Activated CD8-positive, alpha-beta memory T cell treated with anti-CD3 and anti-CD28 coated beads for 36 hours (primary cell): Measurements from ENCODE around the gene GHDC. TPM values are rescaled to one million over a fixed set of nuclear protein-coding genes. Genes with fewer than 3 reads are reported as not detected.
"Not testable (repeated sequence)": the region's sequence is repeated elsewhere in the genome, so short reads cannot be mapped to it uniquely, and the experiment has no call there.

ENCODE experiments used
- CTCF ChIA-PET: fragments of 350-600 bp; sonication (Branson Sonifier 250); formaldehyde crosslinking; loops from one replicate; lab custom pipeline; 2021; ENCODE audit warnings: antibody characterized with exemption; lab: Charles Lee
- POLR2A ChIA-PET: fragments of 350-600 bp; sonication (Branson Sonifier 250); formaldehyde crosslinking; loops from one replicate; lab custom pipeline; 2021; ENCODE audit warnings: antibody characterized with exemption; lab: Charles Lee
- total RNA-seq, 2 experiments: library from RNA; stranded (reverse); gene quantifications; one replicate each; pipeline ENCODE4 v1.2.3, GENCODE V29; 2021

GHDC gene
- total RNA-seq, 2 experiments from 2014 or later: 19.2 to 20.0 TPM

DNA sequence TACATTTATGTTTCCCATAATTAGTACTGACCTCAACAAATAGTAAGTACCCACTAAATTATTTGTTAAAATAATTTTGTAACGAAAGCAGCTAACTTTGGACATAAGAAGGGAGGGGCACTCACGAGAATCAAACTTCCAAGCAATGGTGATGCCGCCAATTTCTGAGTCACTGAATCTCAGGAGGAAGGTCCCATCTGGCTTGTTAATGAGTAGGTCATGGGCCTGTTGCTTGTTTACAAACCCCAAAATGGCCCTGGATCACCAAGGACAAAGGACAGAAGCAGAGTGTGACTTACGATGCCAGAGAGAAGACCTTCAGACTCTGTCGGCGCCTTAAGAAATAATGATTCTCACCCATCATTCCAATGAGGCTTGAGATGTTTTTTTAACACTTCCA lies 15.8 kb upstream of the GHDC start:
- CTCF ChIA-PET: no interaction called here
- POLR2A ChIA-PET: no interaction called here

DNA sequence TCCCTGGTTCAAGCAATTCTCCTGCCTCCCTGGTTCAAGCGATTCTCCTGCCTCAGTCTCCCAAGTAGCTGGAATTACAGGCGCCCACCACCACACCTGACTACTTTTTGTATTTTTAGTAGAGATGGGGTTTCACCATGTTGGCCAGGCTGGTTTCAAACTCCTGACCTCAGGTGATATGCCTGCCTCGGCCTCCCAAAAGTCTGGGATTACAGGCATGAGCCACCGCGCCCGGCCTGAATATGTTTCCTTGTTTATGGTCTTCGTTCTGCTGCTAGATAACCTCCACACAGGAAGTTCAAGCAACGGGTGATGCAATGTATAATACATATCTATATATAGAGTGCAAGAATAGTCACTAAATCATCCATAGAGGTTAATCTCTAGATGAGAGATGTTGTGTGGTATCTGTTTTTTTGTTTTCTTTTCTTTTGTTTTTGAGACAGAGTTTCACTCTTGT lies 11.9 kb upstream of the GHDC start:
- CTCF ChIA-PET: interaction anchor here (1.5 kb wide), 1 partner anchor 16 kb away, joined by 3 read pairs; no protein-coding TSS in a partner anchor
- POLR2A ChIA-PET: not testable (repeated sequence)

DNA sequence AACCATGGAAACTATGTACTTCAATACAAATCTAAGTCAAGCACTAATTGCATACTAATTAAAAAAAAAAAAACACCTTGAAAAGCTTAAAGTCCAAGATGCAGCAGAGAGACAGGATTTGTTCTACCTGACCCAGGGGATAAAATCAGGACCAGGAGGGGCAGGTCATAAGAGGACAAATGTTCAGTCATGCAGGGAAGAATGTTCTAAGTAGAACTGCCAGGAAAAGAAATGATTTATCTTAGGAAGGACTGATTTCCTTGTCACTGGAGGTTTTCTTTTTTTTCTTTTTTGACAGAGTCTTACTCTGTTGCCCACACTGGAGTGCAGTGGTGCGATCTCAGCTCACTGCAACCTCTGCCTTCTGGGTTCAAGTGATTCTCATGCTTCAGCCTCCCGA lies 9.1 kb upstream of the GHDC start:
- CTCF ChIA-PET: no interaction called here
- POLR2A ChIA-PET: interaction anchor here (0.7 kb wide), 1 partner anchor 99 kb away, joined by 4 read pairs; no protein-coding TSS in a partner anchor

DNA sequence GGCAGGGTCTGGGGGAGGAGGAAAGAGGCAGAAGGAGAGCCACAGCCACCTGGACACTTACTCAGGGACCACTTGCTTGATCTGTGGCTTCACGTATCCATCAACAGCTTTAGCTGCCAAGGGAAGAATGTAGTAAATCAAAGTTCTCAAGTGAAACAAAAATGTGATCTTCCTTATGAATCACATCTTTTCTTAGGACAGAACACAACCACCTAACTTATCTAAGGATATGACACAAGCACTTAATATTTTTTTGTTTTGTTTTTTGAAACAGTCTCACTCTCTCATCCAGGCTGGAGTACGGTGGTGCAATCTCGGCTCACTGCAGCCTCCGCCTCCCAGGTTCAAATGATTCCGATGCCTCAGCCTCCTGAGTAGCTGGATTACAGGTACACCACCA lies 8.4 kb upstream of the GHDC start:
- POLR2A ChIA-PET: no interaction called here
- CTCF ChIA-PET: no interaction called here

DNA sequence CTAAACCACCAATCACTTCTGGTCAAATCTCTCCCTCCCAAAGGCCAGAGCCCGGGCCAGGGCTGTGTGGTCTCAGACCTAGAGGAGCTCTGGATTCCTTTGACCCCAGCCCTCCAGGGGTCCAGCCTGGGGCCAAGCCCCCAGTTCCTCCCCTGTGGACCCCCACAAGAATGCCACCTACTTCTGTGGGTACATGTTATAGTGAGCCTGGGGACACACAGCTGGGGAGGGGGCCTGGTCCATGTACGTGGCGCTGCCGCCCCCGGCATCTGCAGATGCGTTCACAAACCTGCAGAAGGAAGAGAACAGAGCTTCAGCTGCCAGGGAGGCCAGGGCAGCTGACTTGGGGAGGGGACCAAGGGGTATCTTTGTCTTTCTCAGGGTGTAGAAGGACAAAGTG lies 7.9 kb upstream of the GHDC start:
- CTCF ChIA-PET: no interaction called here

GRCh38 chr17:42201458-42201772 lies 7.1 kb upstream of the GHDC start:
- ChIA-PET POLR2A (no interaction called here), CTCF (interaction anchor here (1.7 kb wide), 1 partner anchor 10 kb away, joined by 4 read pairs; no protein-coding TSS in a partner anchor)

More for the DNA sequence above, 7.9 kb upstream of the GHDC start:
- POLR2A ChIA-PET: no interaction called here

- POLR2A ChIA-PET: no interaction called here
- CTCF ChIA-PET: interaction anchor here (1.7 kb wide), 1 partner anchor 11 kb away, joined by 4 read pairs; no protein-coding TSS in a partner anchor
These were observed 6.6 kb upstream of the GHDC start for GRCh38 chr17:42200706-42201457.

GRCh38 chr17:42199416-42200011 lies 5.2 kb upstream of the GHDC start:
- POLR2A ChIA-PET: no interaction called here
- CTCF ChIA-PET: interaction anchor here (1.4 to 1.7 kb wide), 2 partner anchors 12 to 23 kb away, joined by 4 to 5 read pairs; no protein-coding TSS in a partner anchor

DNA sequence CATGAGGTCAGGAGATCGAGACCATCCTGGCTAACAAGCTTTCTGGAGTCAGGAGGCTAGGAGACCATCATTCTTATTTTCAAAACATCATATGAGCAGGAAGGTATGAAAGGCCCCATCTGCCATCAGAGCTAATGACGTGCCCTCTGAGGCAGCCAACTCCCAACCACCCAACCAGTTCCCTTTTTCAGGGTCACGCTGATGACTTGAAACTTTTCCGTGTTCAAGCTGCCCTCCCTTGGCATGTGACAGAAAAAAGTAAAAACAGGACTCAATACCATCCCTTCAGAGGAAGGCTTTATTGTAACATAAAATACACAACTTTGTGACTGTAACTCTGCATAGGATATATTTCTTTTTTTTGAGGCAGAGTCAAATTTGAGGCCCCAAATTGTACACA lies 4.6 kb upstream of the GHDC start:
- POLR2A ChIA-PET: interaction anchor here (0.7 kb wide), 1 partner anchor 48 kb away, joined by 3 read pairs; no protein-coding TSS in a partner anchor
- CTCF ChIA-PET: interaction anchor here (1.4 kb wide), 1 partner anchor 24 kb away, joined by 5 read pairs; no protein-coding TSS in a partner anchor

- POLR2A ChIA-PET: no interaction called here
- CTCF ChIA-PET: no interaction called here
These were observed 3.4 kb upstream of the GHDC start for GRCh38 chr17:42197564-42198156.

- POLR2A ChIA-PET: interaction anchor here (1.0 to 1.3 kb wide), 5 partner anchors 9 to 115 kb away, joined by 3 read pairs; partner anchors contain the start of genes HCRT and KCNH4
- CTCF ChIA-PET: interaction anchor here (1.1 to 3.7 kb wide), 4 partner anchors 9 to 75 kb away, joined by 4 to 15 read pairs (median 6); partner anchors contain the start of genes HCRT and KCNH4
These were observed 902 bp downstream of the GHDC start for GRCh38 chr17:42193216-42193968.

GRCh38 chr17:42192189-42193126 lies 1.8 kb downstream of the GHDC start:
- ChIA-PET POLR2A (no interaction called here), CTCF (no interaction called here)

- ChIA-PET CTCF (interaction anchor here (0.6 kb wide), 1 partner anchor 194 kb away, joined by 3 read pairs; no protein-coding TSS in a partner anchor), POLR2A (interaction anchor here (0.6 kb wide), 1 partner anchor 183 kb away, joined by 3 read pairs; no protein-coding TSS in a partner anchor)
These were observed 3.1 kb downstream of the GHDC start for GRCh38 chr17:42191275-42191608.

- ChIA-PET CTCF (interaction anchor here (0.6 to 1.6 kb wide), 3 partner anchors 9 to 195 kb away, joined by 3 to 7 read pairs (median 3); partner anchors contain the start of gene KCNH4), POLR2A (interaction anchor here (0.6 kb wide), 1 partner anchor 183 kb away, joined by 3 read pairs; no protein-coding TSS in a partner anchor)
These were observed 3.6 kb downstream of the GHDC start for GRCh38 chr17:42190491-42191274.

DNA sequence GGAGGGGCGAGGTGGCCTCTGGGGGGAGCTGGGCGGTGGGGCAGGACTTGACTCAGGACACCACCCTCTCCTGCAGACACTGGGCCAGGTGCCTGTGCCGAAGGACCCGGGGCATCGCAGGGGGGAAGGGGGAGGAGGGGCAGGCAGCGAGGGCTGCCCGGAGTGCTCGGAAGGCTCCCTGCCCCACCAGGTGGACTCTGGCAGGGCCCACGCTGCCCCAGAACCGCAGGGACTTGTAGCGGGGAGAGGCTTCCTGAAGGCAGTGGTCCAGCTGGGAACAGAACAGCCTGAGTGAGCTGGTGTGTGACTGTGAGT lies 4.7 kb downstream of the GHDC start:
- CTCF ChIA-PET: interaction anchor here (1.6 kb wide), 1 partner anchor 8 kb away, joined by 7 read pairs; the partner anchor contains the start of gene KCNH4

DNA sequence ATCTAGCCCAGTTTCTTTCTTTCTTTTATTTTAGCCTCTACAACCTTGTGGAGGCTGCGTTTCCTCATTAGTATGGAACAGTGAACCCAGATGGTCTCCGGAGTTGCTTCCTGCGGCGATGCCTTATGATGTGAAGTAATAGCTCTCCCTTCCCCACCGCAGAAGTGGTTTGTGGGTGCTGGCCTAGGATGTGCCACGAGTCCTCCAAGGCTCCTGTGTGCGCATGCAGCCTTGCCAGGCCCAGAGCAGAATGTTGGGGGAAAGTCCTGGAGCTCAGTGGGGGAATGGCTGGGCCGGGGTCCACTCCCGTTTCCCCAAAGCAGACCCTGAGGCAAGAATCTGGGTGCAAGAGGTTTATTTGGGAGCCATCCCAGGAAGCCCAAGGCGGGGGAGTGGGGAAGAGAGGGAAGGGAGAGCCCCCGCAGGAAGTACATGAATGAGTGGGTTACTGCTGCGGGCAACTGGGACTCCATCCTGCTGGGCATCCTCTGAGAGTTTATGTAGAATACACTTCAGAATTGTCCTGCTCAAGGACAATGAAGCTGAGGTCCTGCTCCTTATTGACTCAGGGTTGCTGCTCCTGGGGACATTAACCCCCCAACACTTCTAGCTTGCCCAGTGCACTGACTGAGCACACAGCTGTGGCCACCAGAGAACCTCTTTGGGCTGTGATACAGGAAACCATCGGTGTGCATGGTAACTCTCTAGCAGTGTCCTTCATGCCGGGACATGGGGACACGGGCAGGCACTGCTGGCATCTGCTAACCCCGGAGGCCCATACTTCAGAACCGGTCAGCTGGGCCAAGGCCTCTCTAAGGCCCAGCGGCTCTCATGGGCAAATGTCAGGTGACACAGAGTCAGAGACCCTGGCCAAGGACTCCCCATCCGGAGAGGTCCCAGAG lies 5.3 kb downstream of the GHDC start:
- CTCF ChIA-PET: interaction anchor here (0.8 to 1.6 kb wide), 2 partner anchors 8 to 172 kb away, joined by 3 to 7 read pairs; partner anchors contain the start of gene KCNH4
- POLR2A ChIA-PET: interaction anchor here (0.6 kb wide), 1 partner anchor 36 kb away, joined by 3 read pairs; no protein-coding TSS in a partner anchor

More for the DNA sequence above, 4.7 kb downstream of the GHDC start:
- POLR2A ChIA-PET: no interaction called here
